Fibroblast of peridontal ligament (primary cell): ENCODE results near the gene RBM12.

Source experiments
- DNase-seq: peaks from one replicate; pipeline ENCODE4 v3.0.0-alpha.2; 2010; ENCODE audit errors: extremely low read depth

The RBM12 gene

DNA sequence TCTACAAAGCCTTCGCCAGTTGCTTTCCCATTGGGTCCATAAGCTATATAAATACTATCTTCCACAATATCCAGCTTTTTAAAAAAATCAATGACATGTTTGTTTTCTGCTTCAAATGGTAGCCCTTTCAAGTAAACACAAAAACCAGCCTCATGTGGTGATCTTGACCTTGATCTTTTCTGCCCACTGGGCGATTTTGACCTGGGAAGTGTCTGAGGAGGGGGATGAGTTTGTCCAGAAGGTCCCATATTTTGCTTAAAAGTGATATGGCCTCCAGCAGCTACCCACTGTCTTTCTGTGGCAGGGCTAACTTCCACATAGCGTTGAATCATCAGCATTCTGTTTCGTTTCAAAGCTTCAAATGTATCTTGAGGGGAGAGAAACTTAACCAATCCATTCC lies 10.8 kb downstream of the RBM12 start:
- DNase-seq = no peak

DNA sequence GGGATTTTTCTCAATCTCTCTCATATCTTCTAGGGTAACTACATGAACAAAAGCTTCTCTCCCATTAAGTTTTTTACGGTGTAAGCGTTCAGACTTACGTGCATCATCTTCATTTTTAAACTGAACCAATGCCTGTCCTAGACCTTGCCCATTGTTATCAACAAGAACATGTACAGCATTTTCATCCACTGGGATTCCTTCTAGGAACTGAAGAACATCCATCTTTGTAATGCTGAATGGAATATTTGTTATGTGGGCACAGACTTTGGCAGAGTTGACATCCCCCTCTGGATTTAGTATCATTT lies 11.3 kb downstream of the RBM12 start:
- no peak for DNase-seq

DNA sequence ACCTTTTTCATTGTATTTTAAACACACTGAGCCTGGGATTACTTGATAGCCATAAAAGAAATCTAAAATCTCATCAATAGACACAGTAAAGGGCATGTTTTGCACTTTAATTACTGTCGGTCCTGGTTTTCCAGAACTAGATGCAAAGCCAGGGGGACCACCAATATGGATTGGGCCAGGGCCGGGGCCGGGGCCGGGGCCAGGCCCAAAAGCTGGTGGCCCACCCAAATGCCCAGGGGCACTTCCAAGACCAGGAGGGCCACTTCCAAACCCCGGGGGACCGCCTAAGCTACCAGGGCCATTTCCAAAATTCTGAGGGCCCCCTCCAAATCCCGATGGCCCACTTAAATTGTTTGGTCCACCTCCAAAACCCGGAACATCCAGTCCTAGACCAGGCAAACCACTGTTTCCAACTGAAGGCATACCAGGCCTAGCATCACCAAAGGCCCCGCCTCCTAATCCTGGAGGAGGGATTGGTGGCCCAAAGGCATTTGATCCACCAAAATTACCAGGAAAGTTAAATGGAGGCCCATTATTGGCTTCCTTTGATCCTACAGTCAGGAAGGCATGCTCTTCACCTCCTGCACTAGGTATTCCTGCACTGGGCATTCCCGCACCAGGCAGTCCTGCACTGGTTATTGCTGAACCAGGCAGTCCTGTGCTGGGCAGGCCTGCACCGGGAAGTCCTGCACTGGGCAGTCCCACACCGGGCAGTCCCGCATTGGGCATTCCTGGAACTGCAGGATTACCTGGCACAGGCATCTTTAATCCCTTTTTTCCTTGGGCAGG lies 11.9 kb downstream of the RBM12 start:
- no peak for DNase-seq

DNA sequence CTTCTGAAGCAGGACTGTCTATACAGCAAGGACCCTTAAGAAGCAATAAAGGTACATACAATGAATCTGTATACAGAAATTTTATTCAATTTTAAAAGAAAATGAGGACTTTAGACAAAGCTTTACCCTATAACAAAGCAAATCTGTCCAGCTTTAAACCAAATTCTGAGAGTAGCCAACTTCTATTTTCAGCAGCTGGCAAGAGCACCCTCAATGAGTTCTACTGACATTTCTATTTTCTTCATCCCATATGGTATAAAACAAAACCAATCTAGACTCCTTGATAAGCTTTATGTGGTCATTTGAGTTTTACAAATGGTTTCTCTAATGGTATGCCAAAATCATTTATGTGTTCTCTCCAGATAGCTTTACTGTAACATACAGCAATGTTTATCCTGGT lies 12.7 kb downstream of the RBM12 start:
- no peak for DNase-seq

DNA sequence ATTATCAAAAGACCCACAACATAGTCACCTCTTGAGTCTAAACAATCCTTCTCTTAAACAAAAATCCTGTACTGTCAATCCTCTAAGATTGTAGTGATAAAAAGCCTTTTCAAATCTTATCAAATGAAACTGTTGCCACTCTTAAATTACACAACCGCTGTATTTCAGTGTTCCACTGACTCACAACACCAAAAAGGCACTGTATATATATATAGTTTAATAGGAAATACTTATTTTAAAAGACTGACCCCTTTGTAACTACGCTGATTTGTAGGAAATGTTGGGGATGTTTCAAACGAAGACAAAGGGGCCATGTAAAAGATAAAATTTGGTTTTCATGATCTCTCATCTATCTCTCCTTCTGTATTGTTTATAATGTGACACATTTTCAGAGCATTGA lies 14.1 kb downstream of the RBM12 start:
- DNase-seq = no peak

DNA sequence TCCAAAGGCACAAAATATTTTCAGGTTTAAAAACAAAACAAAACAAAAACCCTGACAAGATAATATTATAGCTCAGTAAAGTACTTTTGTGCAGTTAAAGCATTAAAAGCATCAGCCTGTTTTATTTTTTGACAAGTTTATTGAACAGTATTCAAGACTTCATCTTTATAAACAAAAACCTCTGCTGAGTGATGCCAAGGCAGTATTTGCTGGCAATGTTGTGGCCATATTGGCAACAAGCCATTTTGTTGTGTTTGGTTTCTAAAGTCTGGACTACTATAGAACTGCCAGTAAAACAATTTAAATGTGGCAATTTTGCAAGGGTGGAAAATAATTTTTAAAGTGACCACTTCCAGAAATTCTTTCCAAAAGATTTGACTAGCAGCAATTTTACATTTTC lies 15.9 kb downstream of the RBM12 start:
- DNase-seq = peak; percentile 85

DNA sequence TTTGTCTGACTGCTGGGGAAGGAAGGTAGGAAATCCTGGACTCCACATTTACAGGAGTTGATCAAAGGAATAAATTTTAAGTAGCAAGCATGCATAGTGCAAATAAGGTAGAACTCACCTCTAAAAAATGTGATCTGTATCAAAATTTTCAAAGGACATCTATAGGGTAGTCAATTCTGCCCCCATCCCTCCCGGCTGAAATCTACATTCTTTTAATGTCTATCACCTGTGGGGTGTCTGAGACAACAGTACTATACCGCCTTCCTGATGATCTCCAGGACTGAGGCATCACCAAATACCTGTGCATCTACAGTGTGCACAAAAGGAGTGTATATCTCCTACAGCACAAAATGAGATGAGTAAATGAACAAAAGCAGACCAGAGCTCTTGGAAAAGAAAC lies 19.9 kb downstream of the RBM12 start:
- no peak for DNase-seq

DNA sequence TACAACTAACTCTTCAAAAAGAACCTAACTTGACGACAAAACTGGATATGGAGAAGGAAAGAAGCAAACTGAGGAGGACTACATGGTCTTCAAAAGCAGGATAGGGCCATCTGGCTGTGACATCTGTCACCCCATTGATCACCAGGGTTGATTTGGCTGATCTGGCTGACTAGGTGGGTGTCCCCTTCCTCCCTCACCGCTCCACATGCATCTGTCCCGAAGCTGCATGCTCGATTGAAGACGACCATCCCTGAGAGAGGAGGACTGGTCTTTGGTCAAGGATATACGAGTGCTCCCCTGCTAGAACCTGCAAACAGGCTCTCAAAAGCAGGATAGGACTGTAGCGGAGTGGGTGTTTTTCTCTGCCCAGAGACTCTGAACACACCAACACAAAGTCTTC lies 21.7 kb downstream of the RBM12 start:
- DNase-seq = no peak

DNA sequence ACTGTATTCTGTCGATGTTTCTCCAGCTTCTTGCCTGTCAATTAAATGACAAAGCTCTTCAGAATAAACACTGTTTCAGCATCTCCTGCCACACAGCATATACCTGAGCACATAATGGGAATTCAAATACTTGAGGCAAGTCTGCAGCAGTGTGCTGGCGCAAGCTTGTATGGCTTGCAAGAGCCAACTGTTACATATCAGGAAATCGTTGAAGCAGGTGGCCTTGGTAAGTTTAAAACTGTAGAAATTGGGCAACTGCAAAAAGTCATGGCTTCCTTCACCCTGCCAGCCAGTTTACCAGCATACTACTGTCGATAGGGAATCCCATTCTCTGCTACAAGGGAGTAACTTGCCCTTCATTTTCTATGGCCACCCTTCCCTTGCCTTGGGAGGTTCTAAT lies 23.0 kb downstream of the RBM12 start:
- no peak for DNase-seq

DNA sequence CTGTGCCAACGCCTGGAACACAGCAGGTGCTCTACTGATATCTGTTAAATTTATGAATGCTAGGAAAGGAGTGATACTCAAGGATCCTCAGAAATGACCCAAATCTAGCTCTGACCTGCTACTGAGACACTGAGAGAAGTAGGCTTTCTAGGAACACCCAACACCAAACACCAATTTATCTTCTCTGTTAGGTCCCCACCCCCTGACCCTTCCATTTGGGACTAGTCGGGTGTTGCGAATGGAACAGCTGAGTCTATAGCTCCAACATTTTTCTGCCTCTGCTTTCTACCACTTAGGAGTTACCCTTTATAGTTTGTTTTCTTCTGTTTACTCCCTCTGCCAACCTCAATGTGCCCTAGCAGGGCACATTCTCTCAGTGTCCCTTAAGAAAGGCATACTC lies 24.0 kb downstream of the RBM12 start:
- DNase-seq = no peak

DNA sequence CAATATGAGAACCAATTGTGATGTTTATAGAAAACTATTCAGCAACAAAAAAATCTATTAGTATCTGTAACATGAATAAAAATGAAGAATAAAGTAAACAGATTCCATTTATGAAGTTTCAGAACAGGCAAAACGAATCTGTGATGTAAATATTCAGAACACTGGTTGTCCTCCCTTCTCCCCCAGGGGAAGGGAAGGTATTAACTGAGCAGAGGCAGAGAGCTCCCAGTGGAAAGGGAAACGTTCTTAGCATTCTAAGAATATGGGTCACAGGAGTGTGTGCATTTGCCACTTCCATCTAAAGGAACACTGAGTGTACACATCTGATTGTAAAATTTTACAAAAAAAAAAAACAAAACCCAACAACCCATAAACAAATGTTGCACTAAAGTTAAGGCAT lies 25.9 kb downstream of the RBM12 start:
- DNase-seq = no peak

DNA sequence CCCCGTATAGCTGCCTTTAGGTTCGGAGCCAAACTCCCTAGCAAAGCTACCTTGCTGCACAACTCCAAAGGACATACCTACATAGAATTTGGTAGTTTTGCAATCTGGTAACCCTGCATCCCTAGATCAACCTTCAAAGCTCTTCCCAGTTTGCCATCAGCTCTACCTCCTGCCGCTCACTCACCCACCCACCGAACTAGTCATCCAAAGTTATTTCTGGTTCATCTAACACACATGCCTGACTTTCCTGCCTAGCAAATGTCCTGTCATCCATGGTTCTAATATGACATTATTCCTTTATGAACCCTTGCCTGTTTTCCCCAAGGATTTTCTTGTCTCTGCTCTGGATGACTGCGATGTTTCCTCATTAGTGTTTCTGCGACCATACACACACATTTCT lies 27.4 kb downstream of the RBM12 start:
- DNase-seq = no peak

DNA sequence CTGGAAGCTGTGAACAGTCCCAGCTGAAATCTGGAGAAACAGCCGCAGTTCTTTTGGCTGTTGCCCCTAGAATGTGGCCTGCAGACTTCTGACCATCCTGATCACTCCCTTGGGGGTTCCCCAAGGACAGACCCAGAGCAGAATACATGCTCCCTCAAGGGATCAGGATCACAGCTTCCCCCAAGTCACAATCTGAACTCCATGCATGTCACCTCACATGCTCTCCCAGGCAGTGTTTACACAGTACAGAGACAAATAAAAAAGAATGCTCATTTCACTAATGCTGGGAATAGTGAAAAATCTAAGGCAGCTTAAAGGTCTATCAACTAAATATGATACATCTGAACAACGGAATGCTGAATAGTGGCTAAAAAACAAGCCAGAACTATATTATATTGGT lies 28.6 kb downstream of the RBM12 start:
- DNase-seq = no peak

DNA sequence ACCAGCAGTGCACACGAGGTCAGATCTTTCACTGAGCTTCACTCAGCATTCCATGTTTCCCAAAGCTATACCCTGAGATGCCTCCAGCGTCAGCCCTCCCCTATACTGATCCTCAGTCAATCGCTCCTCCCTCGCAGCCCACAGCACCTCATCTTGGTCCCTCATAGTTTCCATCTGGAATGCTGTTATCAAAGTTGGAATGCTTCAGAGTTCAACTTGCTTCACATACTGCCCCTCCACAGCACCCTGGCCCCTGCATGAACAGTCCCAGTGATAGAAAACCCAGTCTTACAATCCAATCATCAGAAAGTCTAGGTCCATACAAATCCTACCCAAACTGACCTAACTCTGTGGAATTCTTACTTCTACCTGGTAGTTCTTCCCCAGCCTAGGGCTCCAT lies 29.0 kb downstream of the RBM12 start:
- DNase-seq = no peak

DNA sequence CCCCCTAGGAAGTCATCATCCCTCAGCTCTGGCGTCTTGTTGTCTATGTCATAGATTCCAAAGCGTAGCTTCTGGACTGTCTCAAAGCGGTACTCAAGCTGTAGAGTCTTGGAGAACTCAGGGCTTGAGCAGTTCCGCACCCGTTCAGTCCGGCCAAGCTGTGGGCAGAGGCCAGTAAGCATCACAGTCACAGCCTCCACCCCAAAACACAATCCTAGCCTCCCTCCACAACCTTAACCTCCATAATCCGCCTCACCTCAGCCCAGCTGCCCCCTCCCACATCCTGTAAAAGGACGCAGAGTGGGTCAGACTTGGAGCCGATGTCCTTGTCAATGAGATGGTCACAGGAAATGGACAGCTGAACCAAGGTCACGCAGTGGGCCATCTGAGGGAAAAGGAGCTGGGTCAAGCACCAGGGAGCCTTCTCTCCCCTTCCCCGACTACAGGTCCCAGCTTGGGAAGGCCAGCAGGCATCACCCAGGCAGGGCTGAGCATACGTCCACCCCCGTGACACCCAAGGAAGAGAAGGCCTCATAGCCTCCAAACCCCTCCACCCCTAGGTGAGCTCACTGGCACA lies 32.1 kb downstream of the RBM12 start:
- no peak for DNase-seq

DNA sequence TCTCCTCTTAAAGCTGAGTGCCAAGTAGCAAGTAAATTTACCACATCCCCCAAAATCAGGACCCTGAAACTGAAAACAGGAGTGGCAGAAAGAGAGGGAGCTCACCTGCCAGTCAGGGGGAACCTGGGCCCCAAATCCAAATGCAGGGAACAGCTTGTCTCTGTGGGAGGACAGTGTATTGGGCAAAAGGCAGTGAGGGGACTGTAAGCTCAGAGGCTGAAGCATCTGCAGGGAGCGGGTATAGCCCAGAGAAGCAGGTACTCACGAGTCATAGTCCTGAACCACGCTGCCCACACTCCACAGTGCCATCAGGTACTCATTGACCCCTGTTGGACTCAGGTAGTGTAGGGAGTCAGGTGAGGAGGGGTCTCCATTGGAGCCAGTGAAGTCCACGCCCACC lies 34.1 kb downstream of the RBM12 start:
- DNase-seq = no peak

DNA sequence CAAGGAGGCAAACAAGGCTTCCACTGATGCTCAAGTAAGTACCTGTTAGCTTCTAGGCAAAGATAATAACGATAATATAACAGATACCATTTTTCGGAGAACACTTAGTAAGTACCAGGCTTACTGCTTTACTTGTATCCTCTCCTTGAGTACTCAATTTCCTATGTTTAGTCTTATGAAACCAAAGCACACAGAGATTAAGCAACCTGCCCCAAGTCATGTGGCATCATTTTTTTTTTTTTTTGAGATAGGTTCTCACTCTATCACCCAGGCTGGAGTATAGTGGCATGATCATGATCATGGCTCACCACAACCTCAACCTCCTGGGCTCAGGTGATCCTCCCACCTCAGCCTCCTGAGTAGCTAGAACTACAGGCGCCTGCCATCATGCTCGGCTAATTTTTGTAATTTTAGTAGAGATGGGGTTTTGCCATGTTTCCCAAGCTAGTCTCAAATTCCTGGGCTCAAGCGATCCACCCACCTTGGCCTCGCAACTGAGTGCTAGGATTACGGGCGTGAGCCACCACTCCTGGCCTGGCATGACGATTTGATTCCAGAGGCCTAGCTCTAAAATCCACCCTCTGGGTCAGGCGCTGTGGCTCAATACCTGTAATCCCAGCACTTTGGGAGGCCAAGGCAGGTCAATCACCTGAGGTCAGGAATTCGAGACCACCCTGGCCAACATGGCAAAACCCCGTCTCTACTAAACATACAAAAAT lies 35.1 kb downstream of the RBM12 start:
- no peak for DNase-seq

DNA sequence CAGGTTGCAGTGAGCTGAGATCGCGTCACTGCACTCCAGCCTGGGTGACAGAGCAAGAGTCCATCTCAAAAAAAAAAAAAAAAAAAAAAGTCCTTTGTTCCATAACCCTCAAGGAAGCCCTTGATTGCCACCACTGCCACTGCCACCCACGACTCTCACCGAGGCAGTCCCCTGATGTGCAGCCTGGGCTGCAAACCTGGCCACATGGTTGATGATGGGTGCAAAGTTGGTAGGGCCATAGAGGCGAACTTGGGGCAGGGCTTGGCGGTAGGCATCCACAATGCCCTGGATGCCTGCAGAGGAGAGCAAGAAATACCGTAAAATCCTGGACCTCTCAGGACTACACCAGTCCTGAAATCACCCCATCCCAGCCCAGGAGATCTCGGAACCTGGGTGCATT lies 37.6 kb downstream of the RBM12 start:
- DNase-seq = no peak

DNA sequence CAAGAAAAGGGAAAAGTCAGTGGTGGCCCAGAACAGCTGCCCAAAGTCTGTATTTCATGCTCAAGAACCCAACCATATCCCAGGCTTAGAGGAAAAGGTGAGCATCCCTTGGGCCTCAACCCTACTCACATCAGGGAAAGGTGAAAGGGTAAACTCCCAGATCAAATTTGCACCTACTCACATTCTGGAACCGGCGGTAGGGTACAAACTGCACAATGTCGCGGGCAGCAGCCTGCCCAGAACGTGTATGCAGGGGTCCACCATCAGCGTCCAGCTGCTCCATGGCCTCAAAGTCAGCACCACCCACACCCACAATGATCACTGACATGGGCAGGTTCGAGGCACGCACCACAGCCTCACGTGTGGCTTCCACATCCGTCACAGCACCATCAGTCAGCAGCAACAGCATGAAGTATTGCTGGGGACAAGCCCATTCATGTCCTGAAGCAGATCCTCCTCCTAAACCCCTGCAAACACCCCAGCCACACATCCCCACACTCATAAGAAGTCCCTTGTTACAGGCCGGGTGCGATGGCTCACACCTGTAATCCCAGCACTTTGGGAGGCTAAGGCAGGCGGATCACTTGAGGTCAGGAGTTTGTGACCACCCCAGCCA lies 38.2 kb downstream of the RBM12 start:
- no peak for DNase-seq

DNA sequence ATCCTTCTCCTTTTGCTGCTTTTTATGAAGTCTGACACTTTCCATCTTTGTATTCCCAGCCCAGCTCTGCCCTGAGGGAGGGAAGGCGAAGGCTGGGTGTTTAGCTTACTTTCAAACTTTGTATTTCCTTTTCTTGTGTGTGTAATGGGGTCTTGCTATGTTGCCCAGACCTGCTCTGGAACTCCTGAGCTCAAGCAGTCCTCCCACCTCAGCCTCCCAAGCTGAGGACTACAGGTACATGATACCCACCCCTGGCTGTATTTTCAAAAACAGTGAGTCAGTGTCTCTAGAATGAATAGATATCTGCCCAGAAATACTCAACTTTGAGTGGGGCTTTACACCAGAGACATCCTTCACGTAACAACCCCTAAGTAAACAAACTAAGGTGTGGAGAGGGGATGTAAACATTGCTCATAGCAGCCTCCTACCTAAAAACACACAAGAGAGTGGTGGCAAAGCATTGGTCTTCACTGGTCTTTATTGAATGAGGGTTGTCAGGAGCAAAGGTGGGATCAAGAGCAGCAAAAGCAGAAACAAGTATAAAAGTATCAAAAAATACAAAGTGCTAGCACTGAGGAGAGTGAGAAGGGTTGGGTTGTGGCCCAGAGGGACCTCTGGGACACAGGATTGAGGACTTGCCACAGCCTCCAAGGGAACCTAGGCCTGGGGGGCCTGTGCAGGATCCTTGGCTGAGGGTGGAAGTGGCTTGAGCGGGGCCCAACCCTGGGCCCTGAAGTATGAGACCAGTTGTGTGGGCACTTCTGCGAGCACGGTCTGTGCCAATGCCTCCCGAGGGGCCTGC lies 38.9 kb downstream of the RBM12 start:
- DNase-seq = no peak

DNA sequence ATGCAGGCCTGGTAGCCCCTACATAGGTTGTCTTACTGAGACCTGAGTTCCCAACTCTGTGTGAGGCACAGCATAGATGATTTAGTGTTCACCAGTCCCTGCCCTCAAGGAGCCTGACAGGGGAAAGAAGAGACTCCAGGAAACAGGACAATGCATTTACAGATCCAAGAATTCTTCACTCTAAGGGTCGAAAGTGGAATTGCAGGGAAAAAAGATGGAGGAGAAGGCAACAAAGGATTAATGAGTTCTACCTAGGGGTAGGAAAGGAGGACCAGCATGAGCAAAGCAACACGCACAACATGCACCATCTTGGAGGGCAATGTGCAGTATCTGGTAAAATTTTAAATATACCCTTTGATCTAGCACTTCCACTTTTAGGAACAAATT lies 43.1 kb downstream of the RBM12 start:
- no peak for DNase-seq
